ENCODE measurements around the gene PDZK1IP1.

DNA sequence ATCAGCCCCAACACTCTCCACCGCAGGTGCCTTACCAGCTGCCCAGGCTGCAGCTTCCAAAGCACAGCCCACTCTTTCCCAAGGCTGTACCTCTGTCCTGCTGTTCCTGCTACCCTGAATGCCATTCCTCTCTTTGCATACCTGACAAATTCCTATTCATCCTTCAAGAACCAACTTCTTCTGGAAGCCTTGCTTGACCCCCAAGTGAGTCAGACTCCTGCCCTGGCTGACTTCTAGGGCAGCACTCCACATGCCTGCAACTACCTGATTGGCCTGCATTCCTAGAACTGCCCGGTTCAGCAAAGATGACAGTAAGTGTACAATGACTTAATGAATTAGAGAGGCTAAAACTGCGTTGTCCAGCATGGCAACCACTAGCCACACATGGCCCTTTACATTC lies 20.8 kb upstream of the PDZK1IP1 start:
- TF ChIP-seq, protein P1, sequence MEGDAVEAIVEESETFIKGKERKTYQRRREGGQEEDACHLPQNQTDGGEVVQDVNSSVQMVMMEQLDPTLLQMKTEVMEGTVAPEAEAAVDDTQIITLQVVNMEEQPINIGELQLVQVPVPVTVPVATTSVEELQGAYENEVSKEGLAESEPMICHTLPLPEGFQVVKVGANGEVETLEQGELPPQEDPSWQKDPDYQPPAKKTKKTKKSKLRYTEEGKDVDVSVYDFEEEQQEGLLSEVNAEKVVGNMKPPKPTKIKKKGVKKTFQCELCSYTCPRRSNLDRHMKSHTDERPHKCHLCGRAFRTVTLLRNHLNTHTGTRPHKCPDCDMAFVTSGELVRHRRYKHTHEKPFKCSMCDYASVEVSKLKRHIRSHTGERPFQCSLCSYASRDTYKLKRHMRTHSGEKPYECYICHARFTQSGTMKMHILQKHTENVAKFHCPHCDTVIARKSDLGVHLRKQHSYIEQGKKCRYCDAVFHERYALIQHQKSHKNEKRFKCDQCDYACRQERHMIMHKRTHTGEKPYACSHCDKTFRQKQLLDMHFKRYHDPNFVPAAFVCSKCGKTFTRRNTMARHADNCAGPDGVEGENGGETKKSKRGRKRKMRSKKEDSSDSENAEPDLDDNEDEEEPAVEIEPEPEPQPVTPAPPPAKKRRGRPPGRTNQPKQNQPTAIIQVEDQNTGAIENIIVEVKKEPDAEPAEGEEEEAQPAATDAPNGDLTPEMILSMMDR (IDR thresholded peaks at IDR 0.05) = no peak
- TF ChIP-seq POLR2A (IDR thresholded peaks at IDR 0.05) (no peak), POLR2AphosphoS5 (IDR thresholded peaks at IDR 0.05) (no peak)
